Gastroesophageal sphincter (tissue), 4 donors: Measurements from ENCODE around the gene IFT122. TPM values are rescaled to one million over a fixed set of nuclear protein-coding genes. Genes with fewer than 3 reads are reported as not detected.
"Not testable (repeated sequence)": the region's sequence is repeated elsewhere in the genome, so short reads cannot be mapped to it uniquely, and the experiment has no call there.

ENCODE experiments used
- ATAC-seq: fragments of 150-250 bp; one replicate; pipeline ENCODE4 v1.9.1; 2016; ENCODE audit warnings: mild to moderate bottlenecking, moderate library complexity
- H3K27ac ChIP-seq, 4 donors: fragments of 200-600 bp; sonication (generic) in 3 of 4; 1 replicate in 3 of 4; 2 replicates in 1 of 4; pipeline ENCODE4 v1.5.1; 2016 to 2019
- H3K27me3 ChIP-seq: fragments of 200-600 bp; sonication (generic); one replicate; pipeline ENCODE4 v1.5.1; 2019
- H3K36me3 ChIP-seq, 2 donors: fragments of 200-600 bp; sonication (generic); one replicate each; pipeline ENCODE4 v1.5.1; 2019; ENCODE audit warnings: control low read depth in 1 of 2
- H3K4me1 ChIP-seq, 3 donors: fragments of 200-600 bp; sonication (generic); 1 replicate in 2 of 3; 2 replicates in 1 of 3; pipeline ENCODE4 v1.5.1; 2016 to 2019; ENCODE audit warnings: control low read depth in 2 of 3
- H3K4me3 ChIP-seq, 2 donors: fragments of 200-600 bp; sonication (generic); one replicate each; pipeline ENCODE4 v1.5.1; 2019; ENCODE audit warnings: mild to moderate bottlenecking in 1 of 2, moderate library complexity in 1 of 2
- H3K9me3 ChIP-seq, 3 donors: fragments of 200-600 bp; sonication (generic); one replicate each; pipeline ENCODE4 v1.5.1; 2017 to 2019; ENCODE audit warnings: control low read depth in 2 of 3
- EP300 ChIP-seq: sonication (generic); formaldehyde crosslinking; IDR thresholded peaks from one replicate; pipeline ENCODE4 v1.6.1; 2017; ENCODE audit warnings: antibody characterized with exemption, mild to moderate bottlenecking
- POLR2A ChIP-seq, 2 donors: fragments of 450-650 bp; IDR thresholded peaks; one replicate each; pipeline ENCODE4 v1.6.1; 2017; ENCODE audit warnings: antibody characterized with exemption in 2 of 2, mild to moderate bottlenecking in 2 of 2, moderate library complexity in 1 of 2
- POLR2AphosphoS5 ChIP-seq: sonication (generic); formaldehyde crosslinking; IDR thresholded peaks from one replicate; pipeline ENCODE4 v1.6.1; 2017; ENCODE audit warnings: antibody characterized with exemption
- WGBS, 2 donors: methylation state at CpG; one replicate each; pipeline ENCODE4 v1.1.5; 2018; ENCODE audit warnings: low coverage in 1 of 2; 5-methylcytosine and 5-hydroxymethylcytosine counted together
- total RNA-seq, 4 donors: library from RNA; depleted of rRNA; stranded (reverse); fragments of >200 nt; gene quantifications; one replicate each; pipeline ENCODE4 v1.1.0, GENCODE V29; 2016
- TF ChIP-seq, protein P1 (sequence below), 4 experiments: fragments of 200-600 bp in 2 of 4; fragments of 450-650 bp in 2 of 4; sonication (generic) in 1 of 4; IDR thresholded peaks; one replicate each; pipeline ENCODE4 v1.5.1; 2017 to 2019; ENCODE audit warnings: antibody characterized with exemption in 4 of 4, mild to moderate bottlenecking in 2 of 4, moderate library complexity in 2 of 4

IFT122 gene
- total RNA-seq, 4 donors from 2014 or later = 18.1 to 38.3 (median 26.8) TPM

DNA sequence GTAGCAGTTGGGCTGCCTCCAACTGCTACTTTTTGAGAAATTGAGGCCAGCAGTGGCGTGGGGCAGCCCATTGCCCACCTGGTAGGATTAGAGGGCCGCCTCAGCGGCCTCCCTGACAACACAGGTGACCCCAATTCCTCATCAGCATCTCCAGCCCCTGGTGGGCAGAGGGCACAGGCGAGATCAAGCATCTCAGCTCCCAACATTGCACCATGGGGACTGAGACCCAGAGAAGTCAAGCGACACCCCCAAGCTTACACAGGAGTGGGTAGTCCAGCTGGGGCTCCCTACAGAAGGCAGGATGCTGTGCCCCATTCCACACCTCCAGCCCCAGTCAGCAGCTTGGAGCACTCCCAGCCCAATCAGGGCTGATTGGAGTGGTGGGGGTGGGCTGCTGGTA, 102.7 kb downstream of the IFT122 start:
- H3K4me3 ChIP-seq = no peak overlapping the region
- ATAC-seq = no peak
- no peaks in the 10 kb centered on the region for H3K36me3 ChIP-seq
- TF ChIP-seq, protein P1, sequence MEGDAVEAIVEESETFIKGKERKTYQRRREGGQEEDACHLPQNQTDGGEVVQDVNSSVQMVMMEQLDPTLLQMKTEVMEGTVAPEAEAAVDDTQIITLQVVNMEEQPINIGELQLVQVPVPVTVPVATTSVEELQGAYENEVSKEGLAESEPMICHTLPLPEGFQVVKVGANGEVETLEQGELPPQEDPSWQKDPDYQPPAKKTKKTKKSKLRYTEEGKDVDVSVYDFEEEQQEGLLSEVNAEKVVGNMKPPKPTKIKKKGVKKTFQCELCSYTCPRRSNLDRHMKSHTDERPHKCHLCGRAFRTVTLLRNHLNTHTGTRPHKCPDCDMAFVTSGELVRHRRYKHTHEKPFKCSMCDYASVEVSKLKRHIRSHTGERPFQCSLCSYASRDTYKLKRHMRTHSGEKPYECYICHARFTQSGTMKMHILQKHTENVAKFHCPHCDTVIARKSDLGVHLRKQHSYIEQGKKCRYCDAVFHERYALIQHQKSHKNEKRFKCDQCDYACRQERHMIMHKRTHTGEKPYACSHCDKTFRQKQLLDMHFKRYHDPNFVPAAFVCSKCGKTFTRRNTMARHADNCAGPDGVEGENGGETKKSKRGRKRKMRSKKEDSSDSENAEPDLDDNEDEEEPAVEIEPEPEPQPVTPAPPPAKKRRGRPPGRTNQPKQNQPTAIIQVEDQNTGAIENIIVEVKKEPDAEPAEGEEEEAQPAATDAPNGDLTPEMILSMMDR (IDR thresholded peaks at IDR 0.05) = no peak
- TF ChIP-seq POLR2AphosphoS5 = no peak
- no peak for TF ChIP-seq POLR2A (IDR thresholded peaks at IDR 0.05)
- TF ChIP-seq EP300 = no peak
- H3K4me1 ChIP-seq = no peaks in the 10 kb centered on the region
- no CpG with 5 or more reads among the region's 5 CpGs for WGBS, 2 donors
- H3K27ac ChIP-seq = no peak overlapping the region
- no peaks in the 10 kb centered on the region for H3K27me3 ChIP-seq
- H3K9me3 ChIP-seq = no peaks in the 10 kb centered on the region

DNA sequence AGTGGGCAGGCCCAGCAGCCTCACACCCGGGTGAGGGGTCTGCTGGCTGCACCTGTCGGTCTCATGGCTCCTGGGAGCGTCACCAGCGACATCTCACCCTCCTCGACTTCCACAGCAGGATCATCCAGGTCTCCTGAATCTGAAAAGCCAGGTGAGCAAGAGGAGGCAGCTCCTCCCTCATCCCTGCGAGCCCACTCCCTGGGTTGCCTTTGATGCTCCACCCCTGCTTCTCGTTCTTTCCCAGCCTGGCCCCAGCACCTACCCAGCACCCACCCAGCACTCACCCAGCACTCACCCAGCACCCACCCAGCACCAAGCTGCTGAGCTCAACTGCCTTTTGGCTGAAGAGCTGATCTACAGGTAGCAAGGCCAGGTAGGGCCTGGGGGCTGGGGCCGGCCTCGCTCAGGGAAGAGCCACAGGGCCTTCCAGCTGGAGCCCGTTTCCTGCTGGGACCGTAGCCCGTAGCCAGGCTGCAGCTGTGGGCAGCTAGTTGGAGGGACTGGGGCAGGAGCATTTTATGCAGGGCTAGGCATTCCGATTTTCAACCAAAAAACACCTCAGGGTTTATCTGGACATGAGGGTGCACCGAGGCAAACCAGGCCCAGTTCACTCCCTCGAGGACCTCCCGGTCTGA, 103.2 kb downstream of the IFT122 start, which contains the start of gene H1-8:
TSS of gene H1-8 (plus strand) at position 20 of the 635 bp plus-strand sequence. CDS start at position 64, 44 bp downstream.
- Histone ChIP-seq H3K9me3 (no peaks in the 10 kb centered on the region), H3K27ac (no peak within 1 kb of the TSS), H3K27me3 (no peaks in the 10 kb centered on the region), H3K4me3 (no peak within 1 kb of the TSS), H3K4me1 (no peaks in the 10 kb centered on the region), H3K36me3 (no peaks in the 10 kb centered on the region)
- 89 to 100% methylated on average over 1 to 5 of the region's 16 CpGs for WGBS, 2 donors
- no peak for ATAC-seq
- no peak for TF ChIP-seq POLR2A (IDR thresholded peaks at IDR 0.05)
- TF ChIP-seq EP300 = no peak

DNA sequence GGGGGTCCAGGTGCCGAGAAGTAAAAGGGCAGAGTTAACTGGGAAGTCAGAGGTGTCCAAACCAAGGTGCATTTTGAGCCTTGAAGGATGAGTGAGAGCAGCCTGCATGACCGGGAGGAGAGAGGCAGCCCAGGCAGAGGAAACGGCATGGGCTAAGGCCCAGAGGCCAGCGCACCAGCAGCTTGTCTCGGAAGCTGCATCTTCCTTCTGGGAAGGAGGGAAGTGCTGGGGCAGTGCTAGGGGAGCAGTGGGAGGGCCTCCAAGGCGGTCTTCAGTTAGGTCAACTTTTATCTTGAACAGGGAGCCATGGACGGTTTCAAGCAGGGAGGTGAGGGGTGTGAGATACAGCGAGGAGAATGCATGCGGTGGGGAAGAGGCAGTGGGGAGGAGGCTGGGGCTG, 104.0 kb downstream of the IFT122 start:
- WGBS, 2 donors = 90% methylated on average over 2 to 6 of the region's 9 CpGs
- Histone ChIP-seq H3K27ac (no peak overlapping the region), H3K36me3 (no peaks in the 10 kb centered on the region), H3K9me3 (no peaks in the 10 kb centered on the region), H3K4me1 (no peaks in the 10 kb centered on the region), H3K4me3 (no peak overlapping the region), H3K27me3 (no peaks in the 10 kb centered on the region)
- no peak for ATAC-seq
- TF ChIP-seq, protein P1 (IDR thresholded peaks at IDR 0.05) = no peak
- TF ChIP-seq POLR2AphosphoS5 (no peak), EP300 (no peak), POLR2A (IDR thresholded peaks at IDR 0.05) (no peak)

DNA sequence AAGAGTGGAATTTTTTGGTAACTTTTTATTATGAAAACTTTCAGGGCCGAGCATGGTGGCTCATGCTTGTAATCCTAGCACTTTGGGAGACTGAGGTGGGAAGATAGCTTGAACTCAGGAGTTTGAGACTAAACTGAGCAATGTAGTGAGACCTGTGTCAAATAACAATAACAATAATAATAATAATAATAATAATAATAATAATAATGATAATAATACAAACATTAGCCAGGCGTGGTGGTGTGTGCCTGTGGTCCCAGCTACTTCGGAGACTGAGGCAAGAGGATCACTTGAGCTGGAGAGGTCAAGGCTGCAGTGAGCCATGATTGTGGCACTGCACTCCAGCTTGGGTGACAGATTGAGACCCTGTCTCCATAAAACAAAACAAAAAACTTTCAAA, 105.9 kb downstream of the IFT122 start:
- 66 to 94% methylated on average over 2 to 3 of the region's 3 CpGs for WGBS, 2 donors
- H3K4me1 ChIP-seq, H3K9me3 ChIP-seq, ATAC-seq, H3K4me3 ChIP-seq, H3K27me3 ChIP-seq, H3K36me3 ChIP-seq, H3K27ac ChIP-seq: not testable (repeated sequence)

DNA sequence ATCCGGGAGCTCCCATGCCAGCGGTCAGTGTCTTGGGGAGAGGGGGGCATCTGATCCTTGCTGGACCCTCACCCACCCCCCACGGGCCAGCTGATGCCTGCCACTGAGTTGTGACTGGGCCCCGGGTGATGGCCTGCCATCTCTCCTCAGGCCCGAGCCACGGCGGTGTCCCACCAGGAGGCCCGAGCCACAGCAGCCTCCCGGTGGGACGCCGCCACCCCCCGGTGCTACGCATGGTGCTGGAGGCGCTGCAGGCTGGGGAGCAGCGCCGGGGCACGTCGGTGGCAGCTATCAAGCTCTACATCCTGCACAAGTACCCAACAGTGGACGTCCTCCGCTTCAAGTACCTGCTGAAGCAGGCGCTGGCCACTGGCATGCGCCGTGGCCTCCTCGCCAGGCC, 107.2 kb downstream of the IFT122 start:
- Histone ChIP-seq H3K27me3 (no peaks in the 10 kb centered on the region), H3K9me3 (no peaks in the 10 kb centered on the region), H3K27ac (no peak overlapping the region), H3K4me3 (no peak overlapping the region), H3K36me3 (no peaks in the 10 kb centered on the region), H3K4me1 (no peaks in the 10 kb centered on the region)
- no peak for TF ChIP-seq POLR2AphosphoS5
- TF ChIP-seq POLR2A (IDR thresholded peaks at IDR 0.05) = no peak
- TF ChIP-seq, protein P1 (IDR thresholded peaks at IDR 0.05) = no peak
- no peak for TF ChIP-seq EP300
- ATAC-seq = no peak
- WGBS, 2 donors = no CpG with 5 or more reads among the region's 24 CpGs
